HepG2 (cell line): ENCODE data around the gene GRK3. TPM values are rescaled to one million over a fixed set of nuclear protein-coding genes. Genes with fewer than 3 reads are reported as not detected.

Experiments used
- ATAC-seq: fragments of 200-7000 bp; cut with Tn5 transposase; 3 replicates; pipeline ENCODE4 v1.9.1; 2020; ENCODE audit warnings: mild to moderate bottlenecking, moderate library complexity
- BruUV-seq: library from RNA; stranded (reverse); fragments of 400-500 nt; replicated peaks from 2 replicates; lab custom pipeline; 2021; lab: Mats Ljungman, UMichigan
- CTCF ChIA-PET: fragments of 300-600 bp; formaldehyde crosslinking; extraction: SDS; loops from one replicate; lab custom pipeline; 2021; ENCODE audit warnings: low total read pairs, inconsistent platforms, low intra/inter-chr PET ratio; lab: Yijun Ruan, JAX
- POLR2A ChIA-PET: fragments of 350-600 bp; sonication (Branson Sonifier 250); formaldehyde crosslinking; loops from one replicate; lab custom pipeline; 2020; ENCODE audit warnings: antibody characterized with exemption, inconsistent platforms; lab: Yijun Ruan, JAX
- DNase-seq: peaks from one replicate; pipeline ENCODE4 v3.0.0-alpha.2; 2015; ENCODE audit warnings: low spot score
- FAIRE-seq: peaks from 3 replicates; lab custom pipeline; 2011; peaks lifted over from hg19 to GRCh38; lab: Jason Lieb, UNC
- H2AFZ ChIP-seq: one replicate; pipeline ENCODE4 v1.6.1; 2011; ENCODE audit warnings: low read length, inconsistent platforms
- H3K27ac ChIP-seq: fragments of 300-600 bp; 3 replicates; pipeline ENCODE4 v1.8.0; 2011; ENCODE audit warnings: mixed run types, mild to moderate bottlenecking, mixed read lengths, low read length, inconsistent platforms; ENCODE audit not compliant: insufficient read depth; ENCODE audit errors: extremely low read length
- H3K27me3 ChIP-seq, 2 experiments: fragments of 200-600 bp in 1 of 2; 2 replicates in 1 of 2; 3 replicates in 1 of 2; pipeline versions ENCODE4 v1.6.0 to v1.8.0; 2011; ENCODE audit warnings: low read length in 2 of 2, mild to moderate bottlenecking in 2 of 2, moderate library complexity in 2 of 2, inconsistent platforms in 1 of 2; ENCODE audit not compliant: insufficient read depth in 2 of 2, control insufficient read depth in 1 of 2
- H3K36me3 ChIP-seq, 2 experiments: fragments of 200-600 bp in 1 of 2; replicated peaks in 1 of 2; 2 replicates in 1 of 2; 3 replicates in 1 of 2; pipeline versions ENCODE4 v1.5.1 to v1.8.0; 2011; ENCODE audit warnings: low read length in 2 of 2, inconsistent platforms in 1 of 2; ENCODE audit not compliant: insufficient read depth in 2 of 2, control insufficient read depth in 1 of 2
- H3K4me1 ChIP-seq: 2 replicates; pipeline ENCODE4 v1.5.1; 2012; ENCODE audit warnings: low read length, inconsistent platforms; ENCODE audit not compliant: insufficient read depth
- H3K4me2 ChIP-seq: 2 replicates; pipeline ENCODE4 v1.6.0; 2011; ENCODE audit warnings: low read depth, low read length, inconsistent platforms
- H3K4me3 ChIP-seq, 3 experiments: fragments of 200-600 bp in 1 of 3; sonication (generic), shearing (Covaris generic) in 1 of 3; replicated peaks in 1 of 3; 2 replicates each; pipeline ENCODE4 v1.5.1; 2011 to 2016; ENCODE audit warnings: low read length in 3 of 3, inconsistent platforms in 2 of 3, low read depth in 2 of 3, mild to moderate bottlenecking in 2 of 3, control low read depth in 1 of 3, mixed read lengths in 1 of 3; ENCODE audit not compliant: insufficient read depth in 1 of 3
- H3K79me2 ChIP-seq: one replicate; pipeline ENCODE4 v1.6.1; 2011; ENCODE audit warnings: low read length, inconsistent platforms; ENCODE audit not compliant: insufficient read depth
- H3K9ac ChIP-seq: 2 replicates; pipeline ENCODE4 v1.6.0; 2011; ENCODE audit warnings: mild to moderate bottlenecking, low read depth, low read length, inconsistent platforms; ENCODE audit not compliant: insufficient read depth
- H3K9me3 ChIP-seq: 2 replicates; pipeline ENCODE4 v1.5.1; 2012; ENCODE audit warnings: mild to moderate bottlenecking, low read length
- H4K20me1 ChIP-seq: 2 replicates; pipeline ENCODE4 v1.6.0; 2011; ENCODE audit warnings: inconsistent platforms, mild to moderate bottlenecking, low read length, moderate library complexity; ENCODE audit not compliant: insufficient read depth
- JUND ChIP-seq: sonication (generic); formaldehyde crosslinking; IDR thresholded peaks from 2 replicates; pipeline ENCODE4 v1.8.0; 2022; ENCODE audit warnings: mild to moderate bottlenecking, missing genetic modification reagents
- KAT8 ChIP-seq: IDR thresholded peaks from 2 replicates; pipeline ENCODE4 v1.6.1; 2016; ENCODE audit warnings: missing genetic modification reagents, missing compliant biosample characterization
- POGK ChIP-seq: sonication (generic); formaldehyde crosslinking; conservative IDR thresholded peaks from 2 replicates; pipeline ENCODE4 v1.8.0; 2022; ENCODE audit warnings: mild to moderate bottlenecking, moderate library complexity, missing genetic modification reagents
- PPARG ChIP-seq: conservative IDR thresholded peaks from 2 replicates; pipeline ENCODE4 v1.6.1; 2016; ENCODE audit warnings: missing biosample characterization, missing genetic modification reagents
- STAT5B ChIP-seq: sonication (generic); formaldehyde crosslinking; IDR thresholded peaks from 2 replicates; pipeline ENCODE4 v1.4.0; 2020; ENCODE audit warnings: missing genetic modification reagents
- TIGD3 ChIP-seq: sonication (generic); formaldehyde crosslinking; IDR thresholded peaks from 2 replicates; pipeline ENCODE4 v1.5.1; 2020; ENCODE audit warnings: mild to moderate bottlenecking, missing genetic modification reagents, borderline replicate concordance
- ZBTB43 ChIP-seq: sonication (generic); formaldehyde crosslinking; conservative IDR thresholded peaks from 2 replicates; pipeline ENCODE4 v1.4.0; 2020; ENCODE audit warnings: missing genetic modification reagents
- ZFYVE20 ChIP-seq: sonication (generic); formaldehyde crosslinking; IDR thresholded peaks from 2 replicates; pipeline ENCODE4 v1.8.0; 2023; ENCODE audit warnings: low read depth, mild to moderate bottlenecking, moderate library complexity, missing genetic modification reagents, borderline replicate concordance
- ZGPAT ChIP-seq: IDR thresholded peaks from 2 replicates; pipeline ENCODE4 v1.6.1; 2016; ENCODE audit warnings: mild to moderate bottlenecking
- ZNF737 ChIP-seq: sonication (generic); formaldehyde crosslinking; IDR thresholded peaks from 2 replicates; pipeline ENCODE4 v1.5.0; 2020; ENCODE audit warnings: missing genetic modification reagents, mild to moderate bottlenecking, borderline replicate concordance
- ZNF740 ChIP-seq: sonication (generic); formaldehyde crosslinking; IDR thresholded peaks from 2 replicates; pipeline ENCODE4 v1.4.0; 2020; ENCODE audit warnings: missing genetic modification reagents
- ZNF784 ChIP-seq: sonication (generic); formaldehyde crosslinking; IDR thresholded peaks from 2 replicates; pipeline ENCODE4 v1.5.1; 2020; ENCODE audit warnings: missing genetic modification reagents, mild to moderate bottlenecking, borderline replicate concordance
- ZNF883 ChIP-seq: sonication (generic); formaldehyde crosslinking; IDR thresholded peaks from 2 replicates; pipeline ENCODE4 v1.5.1; 2020; ENCODE audit warnings: mild to moderate bottlenecking, missing genetic modification reagents; ENCODE audit errors: not compliant biosample characterization
- ZSCAN20 ChIP-seq: sonication (generic); formaldehyde crosslinking; IDR thresholded peaks from 2 replicates; pipeline ENCODE4 v1.4.0; 2020; ENCODE audit warnings: missing genetic modification reagents, mild to moderate bottlenecking, borderline replicate concordance
- WGBS: methylation state at CpG from one replicate; pipeline ENCODE4 v1.1.6; 2017; ENCODE audit warnings: low lambda C conversion rate; 5-methylcytosine and 5-hydroxymethylcytosine counted together
- in situ Hi-C: cut with HindIII; loops from 2 replicates; pipeline ENCODE4 v1.10.0; 2017; ENCODE audit warnings: low pct_unique_long_range_greater_than_20kb; ENCODE audit not compliant: extremely low pct_ligation_motif_present
- intact Hi-C: fragments of 100-400 bp; cut with micrococcal nuclease; formaldehyde crosslinking; loops from one replicate; pipeline ENCODE4 v1.10.0; 2022; ENCODE audit not compliant: unreplicated experiment
- polyA plus RNA-seq, 8 experiments: library from polyadenylated mRNA; depleted of rRNA in 3 of 8; stranded (reverse) in 7 of 8; unstranded in 1 of 8; fragments of >200 nt; fragmentation: Illumina TruSeq in 4 of 8; extraction: Trizol in 4 of 8; gene quantifications; 2 replicates each; pipeline versions ENCODE4 v1.2.1 to v1.2.3, GENCODE V29; 2011 to 2016; ENCODE audit warnings: low read depth in 4 of 8, missing spikeins in 1 of 8, mixed read lengths in 1 of 8; ENCODE audit not compliant: insufficient read depth in 1 of 8
- total RNA-seq, 5 experiments: library from RNA; depleted of rRNA; stranded (reverse); fragments of >200 nt; fragmentation: Illumina TruSeq; extraction: Trizol; gene quantifications; 2 replicates each; pipeline ENCODE4 v1.2.3, GENCODE V29; 2016; ENCODE audit warnings: low read depth in 1 of 5
- TF ChIP-seq, protein P1 (sequence below): sonication (generic); formaldehyde crosslinking; conservative IDR thresholded peaks from 2 replicates; pipeline ENCODE4 v1.5.0; 2020; ENCODE audit warnings: missing genetic modification reagents

The GRK3 gene
- total and polyA plus RNA-seq, 2 of the 13 experiments (the other 11 are each of a cell fraction or from before 2014, with no cell fraction given): 8.5 to 16.7 TPM

DNA sequence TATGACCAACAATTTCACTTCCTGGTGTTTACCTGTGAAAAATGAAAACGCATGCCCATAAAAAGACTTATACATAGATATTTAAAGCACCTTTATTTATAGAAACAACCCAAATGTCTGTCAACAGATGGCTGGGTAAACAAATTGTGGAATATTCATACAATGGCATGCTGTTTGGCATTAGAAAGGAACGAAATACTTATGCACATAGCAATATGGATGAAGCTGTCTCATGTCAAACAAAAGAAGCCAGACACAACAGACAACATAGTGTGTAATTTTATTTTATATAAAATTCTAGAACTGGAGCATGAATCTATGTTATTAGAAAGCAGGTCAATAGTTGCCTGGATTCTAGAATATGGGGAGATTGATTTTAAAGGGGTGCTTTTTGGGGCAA, 38.0 kb downstream of the GRK3 start:
- POLR2A ChIA-PET: no interaction called here
- H3K4me2 ChIP-seq: no peak overlapping the region

More for the DNA sequence above, 38.0 kb downstream of the GRK3 start:
- BruUV-seq: no TSS peak
- Histone ChIP-seq H4K20me1 (no peaks in the 10 kb centered on the region), H3K4me3 (no peak overlapping the region), H3K27me3 (no peaks in the 10 kb centered on the region)
- DNase-seq: no peak
- intact Hi-C loops: no loop called here
- TF ChIP-seq ZNF740 (CRISPR knock-in tag): no peak
- TF ChIP-seq TIGD3: no peak
- TF ChIP-seq ZSCAN20 (CRISPR knock-in tag): no peak
- TF ChIP-seq PPARG (CRISPR knock-in tag): no peak
- no peak for TF ChIP-seq ZNF737 (CRISPR knock-in tag)
- TF ChIP-seq ZFYVE20 (CRISPR knock-in tag): no peak
- no peak for TF ChIP-seq STAT5B
- TF ChIP-seq ZGPAT (CRISPR knock-in tag): no peak
- TF ChIP-seq ZBTB43: no peak
- TF ChIP-seq ZNF883 (CRISPR knock-in tag): no peak
- TF ChIP-seq, protein P1, sequence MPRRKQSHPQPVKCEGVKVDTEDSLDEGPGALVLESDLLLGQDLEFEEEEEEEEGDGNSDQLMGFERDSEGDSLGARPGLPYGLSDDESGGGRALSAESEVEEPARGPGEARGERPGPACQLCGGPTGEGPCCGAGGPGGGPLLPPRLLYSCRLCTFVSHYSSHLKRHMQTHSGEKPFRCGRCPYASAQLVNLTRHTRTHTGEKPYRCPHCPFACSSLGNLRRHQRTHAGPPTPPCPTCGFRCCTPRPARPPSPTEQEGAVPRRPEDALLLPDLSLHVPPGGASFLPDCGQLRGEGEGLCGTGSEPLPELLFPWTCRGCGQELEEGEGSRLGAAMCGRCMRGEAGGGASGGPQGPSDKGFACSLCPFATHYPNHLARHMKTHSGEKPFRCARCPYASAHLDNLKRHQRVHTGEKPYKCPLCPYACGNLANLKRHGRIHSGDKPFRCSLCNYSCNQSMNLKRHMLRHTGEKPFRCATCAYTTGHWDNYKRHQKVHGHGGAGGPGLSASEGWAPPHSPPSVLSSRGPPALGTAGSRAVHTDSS (CRISPR knock-in tag): no peak
- no peak for TF ChIP-seq ZNF784 (CRISPR knock-in tag)
- TF ChIP-seq POGK (CRISPR knock-in tag): no peak
- no peak for TF ChIP-seq KAT8 (CRISPR knock-in tag)
- no peak for TF ChIP-seq JUND (CRISPR knock-in tag)
- TF ChIP-seq, all 625 proteins: peak for 0
- peaks cover 2% of the 10 kb centered on the region for H3K79me2 ChIP-seq
- H2AFZ ChIP-seq: no peak overlapping the region
- in situ Hi-C loops: no loop called here
- no peak overlapping the region for H3K27ac ChIP-seq
- H3K4me1 ChIP-seq: no peaks in the 10 kb centered on the region
- WGBS: 93% methylated on average over 2 of the region's 2 CpGs
- H3K36me3 ChIP-seq: no peaks in the 10 kb centered on the region
- ATAC-seq (no peak), FAIRE-seq (no peak)
- H3K9ac ChIP-seq: no peak overlapping the region
- no peaks in the 10 kb centered on the region for H3K9me3 ChIP-seq
- CTCF ChIA-PET: no interaction called here
